K562 (cell line): Measurements from ENCODE around the gene CLEC12A. TPM values are rescaled to one million over a fixed set of nuclear protein-coding genes. Genes with fewer than 3 reads are reported as not detected.

Experiments used
- DPF2 ChIP-seq: fragments of 450-650 bp; IDR thresholded peaks from 2 replicates; pipeline ENCODE4 v1.6.1; 2016
- ESRRA ChIP-seq: fragments of 450-650 bp; IDR thresholded peaks from 2 replicates; pipeline ENCODE4 v1.6.1; 2014; ENCODE audit warnings: low read depth, mild to moderate bottlenecking, moderate library complexity, borderline replicate concordance
- HMGN3 ChIP-seq: IDR thresholded peaks from 2 replicates; pipeline ENCODE4 v1.6.1; 2011; ENCODE audit warnings: borderline replicate concordance, low read depth, mild to moderate bottlenecking, mixed read lengths, low read length; ENCODE audit not compliant: insufficient read length; ENCODE audit errors: extremely low read depth
- ILF3 ChIP-seq: fragments of 450-650 bp; IDR thresholded peaks from 2 replicates; pipeline ENCODE4 v1.6.1; 2018; ENCODE audit warnings: antibody characterized with exemption, mild to moderate bottlenecking, moderate library complexity, borderline replicate concordance
- MAFF ChIP-seq: IDR thresholded peaks from 2 replicates; pipeline ENCODE4 v1.6.1; 2012; ENCODE audit warnings: low read length, improper control_type of control experiment
- MEIS2 ChIP-seq: fragments of 450-650 bp; IDR thresholded peaks from 2 replicates; pipeline ENCODE4 v1.6.1; 2014; ENCODE audit warnings: mild to moderate bottlenecking; ENCODE audit not compliant: partially characterized antibody
- NFE2 ChIP-seq: IDR thresholded peaks from 2 replicates; pipeline ENCODE4 v1.6.1; 2014; ENCODE audit warnings: antibody characterized with exemption, low read depth
- PHTF2 ChIP-seq: fragments of 250-450 bp; sonication (Bioruptor Pico); IDR thresholded peaks from 2 replicates; pipeline ENCODE4 v1.5.0; 2021; ENCODE audit warnings: mild to moderate bottlenecking
- POLR3G ChIP-seq: IDR thresholded peaks from 2 replicates; pipeline ENCODE4 v1.6.1; 2011; ENCODE audit not compliant: insufficient read length, insufficient replicate concordance; ENCODE audit errors: extremely low read depth
- RBBP5 ChIP-seq: fragments of 200-600 bp; sonication (generic); IDR thresholded peaks from 2 replicates; pipeline ENCODE4 v1.6.1; 2012; ENCODE audit warnings: borderline replicate concordance, mild to moderate bottlenecking, low read length, control low read depth, inconsistent platforms; ENCODE audit not compliant: insufficient read depth, poor library complexity, severe bottlenecking
- SAFB ChIP-seq: fragments of 200-400 bp; formaldehyde crosslinking; IDR thresholded peaks from 2 replicates; pipeline ENCODE4 v1.6.1; 2017; ENCODE audit warnings: low read depth, low read length, borderline replicate concordance
- TAF15 ChIP-seq: fragments of 200-400 bp; formaldehyde crosslinking; IDR thresholded peaks from 2 replicates; pipeline ENCODE4 v1.6.1; 2017; ENCODE audit warnings: mild to moderate bottlenecking, low read depth, low read length, moderate library complexity
- YY1 ChIP-seq, 3 experiments: IDR thresholded peaks; 2 replicates each; pipeline ENCODE4 v1.6.1; 2011; ENCODE audit warnings: low read length in 2 of 3, mild to moderate bottlenecking in 2 of 3, moderate library complexity in 2 of 3, borderline replicate concordance in 1 of 3, control low read depth in 1 of 3, low read depth in 1 of 3; ENCODE audit not compliant: insufficient read depth in 3 of 3, insufficient replicate concordance in 2 of 3, control insufficient read depth in 1 of 3, insufficient read length in 1 of 3; ENCODE audit errors: extremely low read depth in 1 of 3
- ZBTB17 ChIP-seq: fragments of 450-650 bp; formaldehyde crosslinking; IDR thresholded peaks from 2 replicates; pipeline ENCODE4 v1.4.0; 2020; ENCODE audit warnings: mild to moderate bottlenecking
- ZNF316 ChIP-seq: fragments of 450-650 bp; IDR thresholded peaks from 2 replicates; pipeline ENCODE4 v1.6.1; 2016
- ZNF384 ChIP-seq: IDR thresholded peaks from 2 replicates; pipeline ENCODE4 v1.6.1; 2012; ENCODE audit warnings: low read depth, low read length, improper control_type of control experiment
- ZNF408 ChIP-seq: fragments of 250-450 bp; sonication (Bioruptor Pico); IDR thresholded peaks from 2 replicates; pipeline ENCODE4 v1.4.0; 2020; ENCODE audit warnings: low read depth, mild to moderate bottlenecking, moderate library complexity
- ZSCAN29 ChIP-seq: fragments of 450-650 bp; IDR thresholded peaks from 2 replicates; pipeline ENCODE4 v1.6.1; 2017
- polyA plus RNA-seq, 8 experiments: library from polyadenylated mRNA; depleted of rRNA in 4 of 8; stranded (reverse) in 5 of 8; unstranded in 3 of 8; fragments of >200 nt; fragmentation: Nextera tagmentation in 2 of 8; fragmentation: Illumina TruSeq in 1 of 8; extraction: Ambion mirVana in 2 of 8; extraction: Trizol in 1 of 8; gene quantifications; 2 replicates each; pipeline versions ENCODE4 v1.2.1 to v1.2.3, GENCODE V29; 2011 to 2014; ENCODE audit warnings: inconsistent platforms in 1 of 8, missing spikeins in 1 of 8
- total RNA-seq, 7 experiments: library from RNA; depleted of rRNA in 6 of 7; stranded (reverse); fragments of >200 nt in 6 of 7; fragmentation: Illumina TruSeq in 2 of 7; extraction: Trizol in 2 of 7; gene quantifications; 2 replicates each; pipeline versions ENCODE4 v1.2.1 to v1.2.3, GENCODE V29; 2011 to 2021; ENCODE audit warnings: low replicate concordance in 1 of 7
- TF ChIP-seq, protein P1 (sequence below): fragments of 250-450 bp; sonication (Bioruptor Pico); IDR thresholded peaks from 2 replicates; pipeline ENCODE4 v1.8.0; 2022; ENCODE audit warnings: moderate library complexity, mild to moderate bottlenecking, inconsistent platforms
- TF ChIP-seq, protein P2 (sequence below): fragments of 450-650 bp; IDR thresholded peaks from 2 replicates; pipeline ENCODE4 v1.6.1; 2016

CLEC12A gene
- total and polyA plus RNA-seq, 9 of the 15 experiments (the other 6 are each of a cell fraction or from before 2014, with no cell fraction given) = not detected

DNA sequence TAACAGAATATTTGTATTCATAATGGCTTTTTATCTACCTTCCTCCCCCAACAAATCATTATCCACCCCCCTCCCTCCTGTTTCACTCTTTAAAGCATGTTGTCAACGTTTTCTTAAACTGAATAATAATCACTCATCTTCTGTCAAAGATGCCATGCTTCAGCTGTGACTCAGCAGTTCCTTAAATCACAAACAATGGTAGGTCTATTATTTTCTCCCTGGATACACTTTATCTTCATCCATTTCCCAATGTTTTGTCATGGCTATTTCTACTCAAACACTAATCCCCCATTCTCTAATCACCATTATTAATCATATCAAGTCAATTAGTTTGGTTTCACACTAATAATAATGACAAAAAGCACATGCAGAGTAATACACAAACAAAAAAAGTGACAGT lies 45.7 kb downstream of the CLEC12A start (continued):
- TF ChIP-seq, protein P1, sequence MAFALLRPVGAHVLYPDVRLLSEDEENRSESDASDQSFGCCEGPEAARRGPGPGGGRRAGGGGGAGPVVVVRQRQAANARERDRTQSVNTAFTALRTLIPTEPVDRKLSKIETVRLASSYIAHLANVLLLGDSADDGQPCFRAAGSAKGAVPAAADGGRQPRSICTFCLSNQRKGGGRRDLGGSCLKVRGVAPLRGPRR (CRISPR knock-in tag) = no peak
- TF ChIP-seq TAF15 (no peak), ZBTB17 (CRISPR knock-in tag) (no peak), ZNF316 (peak; percentile 38; the same call in 1 of the 2 replicates), ZSCAN29 (no peak), NFE2 (peak; percentile 61), ESRRA (no peak), RBBP5 (no peak), POLR3G (no peak), DPF2 (no peak), ZNF384 (no peak), ILF3 (no peak), PHTF2 (no peak), HMGN3 (no peak), YY1 (IDR thresholded peaks at IDR 0.05; ENCODE audit: borderline replicate concordance in 1 of 3, control insufficient read depth in 1 of 3, extremely low read depth in 1 of 3, insufficient read depth in 3 of 3, insufficient read length in 1 of 3, insufficient replicate concordance in 2 of 3, low read depth in 1 of 3, low read length in 2 of 3) (no peak), SAFB (no peak), MAFF (peak; percentile 20; the same call in 1 of the 2 replicates), MEIS2 (peak; percentile 71), ZNF408 (CRISPR knock-in tag) (no peak)
- TF ChIP-seq, protein P2, sequence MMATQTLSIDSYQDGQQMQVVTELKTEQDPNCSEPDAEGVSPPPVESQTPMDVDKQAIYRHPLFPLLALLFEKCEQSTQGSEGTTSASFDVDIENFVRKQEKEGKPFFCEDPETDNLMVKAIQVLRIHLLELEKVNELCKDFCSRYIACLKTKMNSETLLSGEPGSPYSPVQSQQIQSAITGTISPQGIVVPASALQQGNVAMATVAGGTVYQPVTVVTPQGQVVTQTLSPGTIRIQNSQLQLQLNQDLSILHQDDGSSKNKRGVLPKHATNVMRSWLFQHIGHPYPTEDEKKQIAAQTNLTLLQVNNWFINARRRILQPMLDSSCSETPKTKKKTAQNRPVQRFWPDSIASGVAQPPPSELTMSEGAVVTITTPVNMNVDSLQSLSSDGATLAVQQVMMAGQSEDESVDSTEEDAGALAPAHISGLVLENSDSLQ = 0 out of 2 replicates have a peak, but pooled peaks have one; percentile 12
